Caki2 (cell line): ENCODE data around the gene AQP3. TPM values are rescaled to one million over a fixed set of nuclear protein-coding genes. Genes with fewer than 3 reads are reported as not detected.

Experiments used
- DNase-seq: peaks from one replicate; pipeline ENCODE4 v3.0.0-alpha.2; 2015; ENCODE audit warnings: low read depth
- in situ Hi-C: cut with HindIII; loops from 2 replicates; pipeline ENCODE4 v1.10.0; 2016; ENCODE audit warnings: low sequenced_read_pairs, low pct_unique_long_range_greater_than_20kb, mixed read lengths
- total RNA-seq: library from RNA; depleted of rRNA; stranded (reverse); fragments of >200 nt; shearing (Covaris generic); gene quantifications from 2 replicates; pipeline ENCODE4 v1.2.3, GENCODE V29; 2014; ENCODE audit warnings: low replicate concordance

AQP3 gene
- total RNA-seq, 1 experiment from 2014 or later, result not detected

GRCh38 chr9:33447799-33448553 is 583 bp upstream of the AQP3 start:
- DNase-seq, result no peak
- in situ Hi-C loops, result no loop called here

GRCh38 chr9:33446240-33446945 is 1.0 kb downstream of the AQP3 start:
- DNase-seq, result no peak
- in situ Hi-C loops, result no loop called here

GRCh38 chr9:33445389-33446239 is 1.8 kb downstream of the AQP3 start:
- DNase-seq, result no peak
- in situ Hi-C loops, result no loop called here

DNA sequence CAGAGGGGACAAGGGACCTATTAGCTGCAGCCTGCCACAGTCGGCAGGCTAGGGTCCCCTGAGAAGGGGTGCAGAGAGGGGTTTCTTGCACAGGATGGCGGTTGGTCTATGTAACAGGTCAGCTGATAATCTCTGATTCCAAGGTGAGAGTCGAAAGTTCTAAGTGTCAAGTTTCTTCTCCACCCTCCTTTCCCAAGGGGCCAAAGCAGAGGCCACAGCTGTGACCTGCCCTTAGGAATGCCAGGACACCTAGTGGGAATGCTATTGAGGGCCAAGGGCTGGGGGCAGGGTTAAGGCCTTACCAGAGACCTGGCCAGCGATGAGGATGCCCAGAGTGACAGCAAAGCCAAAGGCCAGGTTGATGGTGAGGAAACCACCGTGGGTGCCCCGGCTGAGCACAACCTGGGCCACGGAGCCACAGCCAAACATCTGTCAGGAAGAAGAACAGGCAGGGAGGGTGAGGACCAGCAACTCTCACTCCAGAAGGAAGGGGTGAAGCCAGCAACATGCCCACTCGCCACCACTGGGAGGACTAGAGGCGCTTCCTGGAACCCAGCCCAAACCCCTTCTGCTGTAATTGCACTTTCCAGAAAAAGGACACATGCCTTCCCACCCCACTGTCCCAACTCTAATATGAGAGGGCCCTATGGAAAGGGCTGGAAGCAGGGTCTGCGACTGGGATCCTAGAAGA is 3.8 kb downstream of the AQP3 start:
- in situ Hi-C loops, result no loop called here
- no peak for DNase-seq

- no peak for DNase-seq
- in situ Hi-C loops, result no loop called here
Measured at GRCh38 chr9:33443047-33443446, 4.3 kb downstream of the AQP3 start.

- in situ Hi-C loops, result no loop called here
Measured at GRCh38 chr9:33442125-33442524, 5.3 kb downstream of the AQP3 start.

DNA sequence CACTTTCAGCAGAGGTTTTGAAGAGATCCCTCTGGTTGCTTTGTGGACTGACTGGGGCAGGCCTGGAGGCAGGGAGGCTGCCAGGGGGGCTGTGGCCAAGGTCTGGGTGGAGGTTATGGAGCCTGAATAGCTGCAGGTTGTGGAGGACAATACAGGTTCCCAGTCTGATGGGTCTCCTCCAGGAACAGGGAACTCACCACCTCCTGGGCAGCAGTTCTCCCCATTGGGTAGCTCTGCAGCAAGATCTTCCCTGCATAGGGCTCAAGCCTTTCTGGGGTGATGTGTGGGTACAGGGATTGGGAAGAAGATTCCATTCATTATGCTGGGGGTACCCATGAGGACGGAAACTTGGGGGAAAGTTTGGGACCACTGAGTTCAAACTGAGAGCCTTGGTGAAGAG is 6.8 kb downstream of the AQP3 start:
- in situ Hi-C loops, result no loop called here
- no peak for DNase-seq

More at GRCh38 chr9:33442125-33442524, 5.3 kb downstream of the AQP3 start:
- no peak for DNase-seq

DNA sequence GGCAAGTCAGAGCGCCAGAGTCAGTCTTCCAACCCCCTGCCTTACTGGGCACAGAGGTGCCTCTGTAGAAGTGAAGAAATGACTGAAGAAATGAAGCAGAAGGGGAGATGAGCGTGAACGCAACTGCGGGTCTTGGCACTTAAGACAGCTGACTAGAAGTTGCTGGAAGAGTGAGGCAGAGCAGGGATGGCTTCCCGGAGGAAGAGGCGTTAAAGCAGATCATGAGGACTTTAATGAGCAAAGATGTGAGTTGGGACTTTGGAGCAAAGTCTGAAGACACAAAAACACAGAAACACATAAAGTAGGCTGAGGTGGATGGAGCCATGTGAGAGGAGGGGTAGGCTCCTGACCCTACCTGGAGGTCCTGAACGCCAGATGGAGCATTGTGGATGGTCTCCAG is 7.2 kb downstream of the AQP3 start:
- DNase-seq, result no peak
- in situ Hi-C loops, result no loop called here

- DNase-seq, result no peak
- in situ Hi-C loops, result no loop called here
Measured at GRCh38 chr9:33439731-33440130, 7.7 kb downstream of the AQP3 start.

GRCh38 chr9:33438926-33439680 is 8.3 kb downstream of the AQP3 start:
- in situ Hi-C loops, result no loop called here
- no peak for DNase-seq

- no peak for DNase-seq
- in situ Hi-C loops, result no loop called here
Measured at GRCh38 chr9:33437898-33438297, 9.5 kb downstream of the AQP3 start.

- in situ Hi-C loops, result no loop called here
- DNase-seq, result no peak
Measured at GRCh38 chr9:33437205-33437604, 10.2 kb downstream of the AQP3 start.

DNA sequence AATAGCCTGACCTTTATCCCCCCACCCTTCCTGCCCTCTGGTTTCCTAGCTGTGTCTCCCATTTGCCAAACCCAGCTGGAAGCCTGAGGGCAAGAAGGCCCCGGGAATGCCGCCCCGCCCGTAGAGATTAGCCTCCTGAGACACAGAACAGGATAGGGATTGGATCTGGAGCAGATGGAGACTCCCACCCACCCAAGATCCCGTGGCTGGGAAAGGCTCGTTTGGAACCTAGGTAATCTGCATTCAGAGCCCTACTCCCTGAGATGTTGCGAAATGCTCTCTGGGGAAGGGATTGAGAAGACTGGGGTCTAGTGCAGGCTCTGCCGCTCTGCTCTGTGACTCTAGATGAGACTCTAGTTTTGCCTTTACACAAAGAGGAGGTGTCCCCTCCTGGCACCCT is 10.9 kb downstream of the AQP3 start:
- in situ Hi-C loops, result no loop called here
- no peak for DNase-seq

DNA sequence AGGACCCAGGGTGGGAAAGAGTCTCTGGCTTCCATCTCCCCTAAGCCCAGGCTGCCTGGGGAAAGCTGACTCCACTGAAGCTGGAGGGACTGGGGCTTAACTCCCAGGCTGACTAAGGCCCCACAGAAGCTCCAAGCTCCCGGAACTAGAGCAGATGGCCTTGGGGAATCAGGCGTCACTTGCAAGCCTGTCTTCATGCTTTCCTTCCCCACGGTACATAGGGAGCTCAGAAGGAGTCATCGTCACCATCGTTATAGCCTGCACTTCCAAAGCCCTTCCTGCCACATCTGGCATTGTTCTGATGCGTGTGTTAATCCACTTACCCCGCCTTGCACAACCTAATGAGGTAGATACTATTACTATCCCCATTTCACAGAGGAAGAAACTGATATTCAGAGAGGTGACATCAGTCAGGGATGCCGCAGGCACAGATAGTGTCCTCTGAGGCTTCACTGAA is 11.5 kb downstream of the AQP3 start:
- in situ Hi-C loops, result no loop called here
- no peak for DNase-seq

GRCh38 chr9:33434317-33435105 is 12.9 kb downstream of the AQP3 start:
- in situ Hi-C loops, result no loop called here
- no peak for DNase-seq

GRCh38 chr9:33433871-33434270 is 13.5 kb downstream of the AQP3 start:
- DNase-seq, result no peak
- in situ Hi-C loops, result no loop called here

DNA sequence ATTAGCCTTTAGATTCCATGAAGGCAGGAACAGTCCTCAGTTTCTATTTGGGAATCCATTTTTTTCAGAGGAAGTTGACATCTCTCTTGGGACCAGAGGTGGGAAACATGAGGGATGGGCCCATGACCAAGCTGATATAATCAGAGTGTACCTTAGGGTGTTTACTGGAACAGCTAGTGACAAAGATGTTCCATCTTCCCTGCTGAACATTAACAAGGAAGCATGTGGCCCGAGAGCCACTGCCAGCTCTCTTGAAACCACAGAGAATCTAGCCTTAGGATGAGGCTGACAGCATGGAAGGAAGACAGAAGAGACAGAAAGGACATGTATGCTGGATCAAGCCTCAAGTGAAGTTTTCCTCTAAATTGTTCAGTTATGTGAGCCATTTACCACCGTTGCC is 16.0 kb downstream of the AQP3 start:
- in situ Hi-C loops, result no loop called here
- DNase-seq, result no peak
